Transverse colon (tissue), 4 donors: ENCODE measurements around the gene MYMK.

Experiments
- EP300 ChIP-seq: sonication (generic); formaldehyde crosslinking; IDR thresholded peaks from one replicate; pipeline ENCODE4 v1.6.1; 2017; ENCODE audit warnings: antibody characterized with exemption, low read depth
- POLR2A ChIP-seq: fragments of 450-650 bp; IDR thresholded peaks from one replicate; pipeline ENCODE4 v1.6.1; 2016; ENCODE audit warnings: antibody characterized with exemption, mild to moderate bottlenecking, moderate library complexity
- POLR2AphosphoS5 ChIP-seq, 3 donors: sonication (generic); formaldehyde crosslinking; IDR thresholded peaks; one replicate each; pipeline ENCODE4 v1.6.1; 2016; ENCODE audit warnings: antibody characterized with exemption in 3 of 3
- TF ChIP-seq, protein P1 (sequence below), 5 experiments: fragments of 200-600 bp in 3 of 5; fragments of 450-650 bp in 2 of 5; sonication (generic) in 3 of 5; IDR thresholded peaks; 1 replicate in 2 of 5; 2 replicates in 3 of 5; pipeline ENCODE4 v1.5.1; 2016 to 2017; ENCODE audit warnings: antibody characterized with exemption in 5 of 5, inconsistent platforms in 3 of 5, mild to moderate bottlenecking in 2 of 5, moderate library complexity in 1 of 5

DNA sequence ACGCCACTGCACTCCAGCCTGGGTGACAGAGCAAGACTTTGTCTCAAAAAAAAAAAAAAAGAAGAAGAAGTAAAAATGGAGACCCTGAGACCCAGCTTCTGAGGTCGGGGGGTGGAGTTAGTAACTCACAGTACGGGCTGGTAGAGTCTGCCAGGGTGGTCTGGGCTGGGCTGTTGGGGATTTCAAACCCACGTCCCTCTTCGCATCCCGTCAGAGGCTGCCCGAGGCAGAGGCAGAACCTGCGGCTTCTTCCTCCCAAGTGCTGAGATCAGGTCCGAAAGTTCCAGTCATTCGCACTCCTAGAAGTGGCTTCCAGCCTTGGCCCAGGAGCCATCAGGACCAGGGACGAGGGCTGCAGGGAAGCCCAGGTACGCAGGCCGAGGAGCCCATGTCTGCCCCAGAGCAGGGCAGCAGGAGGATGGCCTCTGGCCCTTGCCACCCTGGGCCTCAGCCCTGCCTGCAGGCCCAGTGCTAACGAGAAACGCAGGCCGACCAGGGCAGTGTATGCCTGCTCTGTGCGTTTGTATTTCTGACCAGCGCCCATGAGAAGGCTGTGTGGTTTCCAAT, 36.0 kb downstream of the MYMK start:
- TF ChIP-seq, protein P1, sequence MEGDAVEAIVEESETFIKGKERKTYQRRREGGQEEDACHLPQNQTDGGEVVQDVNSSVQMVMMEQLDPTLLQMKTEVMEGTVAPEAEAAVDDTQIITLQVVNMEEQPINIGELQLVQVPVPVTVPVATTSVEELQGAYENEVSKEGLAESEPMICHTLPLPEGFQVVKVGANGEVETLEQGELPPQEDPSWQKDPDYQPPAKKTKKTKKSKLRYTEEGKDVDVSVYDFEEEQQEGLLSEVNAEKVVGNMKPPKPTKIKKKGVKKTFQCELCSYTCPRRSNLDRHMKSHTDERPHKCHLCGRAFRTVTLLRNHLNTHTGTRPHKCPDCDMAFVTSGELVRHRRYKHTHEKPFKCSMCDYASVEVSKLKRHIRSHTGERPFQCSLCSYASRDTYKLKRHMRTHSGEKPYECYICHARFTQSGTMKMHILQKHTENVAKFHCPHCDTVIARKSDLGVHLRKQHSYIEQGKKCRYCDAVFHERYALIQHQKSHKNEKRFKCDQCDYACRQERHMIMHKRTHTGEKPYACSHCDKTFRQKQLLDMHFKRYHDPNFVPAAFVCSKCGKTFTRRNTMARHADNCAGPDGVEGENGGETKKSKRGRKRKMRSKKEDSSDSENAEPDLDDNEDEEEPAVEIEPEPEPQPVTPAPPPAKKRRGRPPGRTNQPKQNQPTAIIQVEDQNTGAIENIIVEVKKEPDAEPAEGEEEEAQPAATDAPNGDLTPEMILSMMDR (IDR thresholded peaks at IDR 0.05), result no peak
- TF ChIP-seq POLR2A, result no peak
- TF ChIP-seq POLR2AphosphoS5 (IDR thresholded peaks at IDR 0.05), result no peak
- TF ChIP-seq EP300, result no peak
